Esophagus muscularis mucosa (tissue), 3 donors: ENCODE measurements around the gene CHRNA1.

Experiments used
- CTCF ChIP-seq, 3 experiments: fragments of 200-600 bp in 2 of 3; fragments of 450-650 bp in 1 of 3; sonication (generic) in 2 of 3; IDR thresholded peaks; one replicate each; pipeline ENCODE4 v1.5.1; 2017 to 2019; ENCODE audit warnings: antibody characterized with exemption in 3 of 3, mild to moderate bottlenecking in 2 of 3, moderate library complexity in 1 of 3
- POLR2A ChIP-seq: fragments of 450-650 bp; IDR thresholded peaks from one replicate; pipeline ENCODE4 v1.6.1; 2017; ENCODE audit warnings: antibody characterized with exemption, moderate library complexity, mild to moderate bottlenecking, low read depth

- TF ChIP-seq CTCF (IDR thresholded peaks at IDR 0.05) = no peak
- no peak for TF ChIP-seq POLR2A
Observed at GRCh38 chr2:174776675-174777074, 12.4 kb upstream of the CHRNA1 start.
